ENCODE data around the gene SLC25A52.
A peak's percentile ranks its signal among the peaks of the same experiment; 100 is the strongest.
"Not testable (repeated sequence)": the region's sequence is repeated elsewhere in the genome, so short reads cannot be mapped to it uniquely, and the experiment has no call there.

Gene SLC25A52, protein sequence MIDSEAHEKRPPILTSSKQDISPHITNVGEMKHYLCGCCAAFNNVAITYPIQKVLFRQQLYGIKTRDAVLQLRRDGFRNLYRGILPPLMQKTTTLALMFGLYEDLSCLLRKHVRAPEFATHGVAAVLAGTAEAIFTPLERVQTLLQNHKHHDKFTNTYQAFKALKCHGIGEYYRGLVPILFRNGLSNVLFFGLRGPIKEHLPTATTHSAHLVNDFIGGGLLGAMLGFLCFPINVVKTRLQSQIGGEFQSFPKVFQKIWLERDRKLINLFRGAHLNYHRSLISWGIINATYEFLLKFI

DNA sequence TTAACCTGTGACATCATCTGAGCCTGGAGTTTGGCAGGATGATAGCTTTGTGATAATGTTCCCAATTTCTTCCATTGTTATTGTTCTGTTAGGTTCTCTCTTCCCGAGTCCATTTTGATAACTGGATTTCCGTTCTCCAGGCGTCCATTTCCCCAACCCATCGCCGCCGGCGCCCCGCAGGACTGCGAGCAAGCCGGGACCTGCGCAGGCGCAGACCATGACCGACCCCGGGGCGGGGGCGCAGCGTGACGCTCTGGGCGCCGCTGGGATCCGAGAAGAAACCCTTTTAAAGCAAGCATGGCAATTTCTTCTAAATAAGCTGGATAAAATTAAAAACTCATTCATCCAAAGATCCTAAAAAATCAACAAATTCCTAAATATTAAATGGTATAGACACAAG, at the start of gene SLC25A52:
Gene SLC25A52, minus strand, starts transcription at position 186 of the 400 bp plus-strand sequence. CDS start 219 bp downstream, outside the sequence.
- DNase-seq: no peak

DNA sequence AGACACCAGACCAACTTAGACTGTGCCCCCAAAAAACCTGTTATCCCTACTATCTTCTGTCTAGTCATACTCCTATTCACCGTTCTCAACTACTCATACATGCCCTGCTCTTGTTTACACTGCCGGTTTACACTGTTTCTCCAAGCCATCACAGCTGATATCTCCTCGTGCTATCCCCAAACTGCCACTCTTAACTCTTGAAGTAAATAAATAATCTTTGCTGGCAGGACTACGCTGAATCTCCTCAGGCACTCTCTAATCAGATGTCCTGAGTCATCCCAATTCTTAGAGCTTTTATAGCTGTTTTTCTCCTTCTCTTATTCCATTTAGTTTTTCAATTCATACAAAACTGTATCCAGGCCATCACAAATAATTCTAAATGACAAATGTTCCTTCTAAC, 48.4 kb upstream of the SLC25A52 start:
- not testable (repeated sequence) for DNase-seq

- DNase-seq: no peak
Observed at GRCh38 chr18:31801078-31801477, 40.4 kb upstream of the SLC25A52 start.

GRCh38 chr18:31799257-31799656, 38.6 kb upstream of the SLC25A52 start:
- DNase-seq: not testable (repeated sequence)

- DNase-seq: no peak
Observed at GRCh38 chr18:31798399-31798798, 37.7 kb upstream of the SLC25A52 start.

GRCh38 chr18:31795747-31796146, 35.1 kb upstream of the SLC25A52 start:
- no peak for DNase-seq

DNA sequence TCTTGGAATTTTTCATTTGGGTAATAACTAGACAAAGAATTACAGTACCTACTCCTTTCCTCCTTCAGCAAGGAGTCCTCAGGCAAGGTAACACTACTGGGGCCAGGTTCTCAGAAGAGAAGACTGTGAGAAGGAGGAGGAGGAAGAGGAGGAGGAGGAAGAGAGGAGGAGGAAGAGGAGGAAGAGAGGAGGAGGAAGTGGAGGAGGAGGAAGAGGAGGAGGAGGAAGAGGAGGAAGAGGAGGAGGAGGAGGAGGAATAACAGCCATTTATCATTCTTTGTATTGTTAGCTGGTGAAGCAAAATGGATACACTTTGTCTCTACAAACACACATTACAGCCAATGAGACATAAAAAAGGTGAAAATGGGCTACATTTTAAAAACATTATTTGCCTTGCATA, 32.9 kb upstream of the SLC25A52 start:
- no peak for DNase-seq

DNA sequence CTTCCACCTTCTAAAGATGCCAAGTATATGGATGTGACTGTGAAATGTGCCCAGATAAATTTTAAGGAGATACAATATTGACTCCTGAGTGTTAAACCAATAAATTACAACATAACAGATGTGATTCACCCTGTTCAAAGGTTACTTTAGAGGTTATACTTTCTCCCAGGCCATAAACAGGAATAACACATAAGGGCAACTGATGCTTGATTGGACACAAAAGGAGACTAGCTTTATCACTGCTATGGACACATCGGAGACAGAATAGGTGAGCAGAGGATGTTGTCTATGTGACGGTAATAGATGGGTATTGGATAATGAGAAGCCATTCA, 31.9 kb upstream of the SLC25A52 start:
- DNase-seq: no peak

- DNase-seq: no peak
Observed at GRCh38 chr18:31791817-31792579, 31.3 kb upstream of the SLC25A52 start.

DNA sequence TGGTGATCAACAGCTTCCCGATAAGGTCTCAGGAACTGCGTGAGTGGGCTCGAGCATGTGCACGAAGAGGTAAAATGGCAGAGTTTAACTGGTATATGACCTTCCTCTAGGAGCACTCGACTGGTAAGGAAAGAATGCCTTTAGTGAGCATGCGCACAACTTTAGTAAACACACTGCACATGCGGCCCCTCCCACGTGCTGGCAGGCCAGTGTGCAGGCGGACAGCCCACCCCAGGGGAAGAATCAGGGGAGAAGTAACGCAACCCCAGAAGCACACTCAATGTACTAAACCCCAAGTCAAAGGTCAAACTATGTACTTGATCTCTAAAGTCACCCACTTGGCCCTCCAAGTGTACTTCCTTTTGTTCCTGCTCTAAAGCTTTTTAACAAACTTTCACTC, 28.7 kb upstream of the SLC25A52 start:
- no peak for DNase-seq

- DNase-seq: no peak
Observed at GRCh38 chr18:31783059-31783458, 22.4 kb upstream of the SLC25A52 start.

- no peak for DNase-seq
Observed at GRCh38 chr18:31778391-31778950, 17.8 kb upstream of the SLC25A52 start.

GRCh38 chr18:31776093-31776492, 15.4 kb upstream of the SLC25A52 start:
- DNase-seq: no peak

GRCh38 chr18:31774962-31775361, 14.3 kb upstream of the SLC25A52 start:
- no peak for DNase-seq

DNA sequence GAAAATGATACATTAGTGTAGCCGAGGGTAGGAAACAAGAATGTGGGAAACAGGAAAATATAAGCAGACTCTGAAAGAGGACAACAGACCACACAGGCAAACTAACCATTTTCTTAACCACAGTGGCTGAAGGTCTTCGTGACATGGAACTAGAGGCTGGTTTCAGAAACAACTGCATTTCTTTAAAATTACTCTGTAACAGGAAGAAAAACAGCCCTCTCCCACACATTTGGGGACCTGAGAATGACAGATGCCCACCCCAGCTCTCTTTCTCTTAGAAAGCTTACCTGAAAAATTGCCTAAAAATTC, 13.8 kb upstream of the SLC25A52 start:
- DNase-seq: no peak

DNA sequence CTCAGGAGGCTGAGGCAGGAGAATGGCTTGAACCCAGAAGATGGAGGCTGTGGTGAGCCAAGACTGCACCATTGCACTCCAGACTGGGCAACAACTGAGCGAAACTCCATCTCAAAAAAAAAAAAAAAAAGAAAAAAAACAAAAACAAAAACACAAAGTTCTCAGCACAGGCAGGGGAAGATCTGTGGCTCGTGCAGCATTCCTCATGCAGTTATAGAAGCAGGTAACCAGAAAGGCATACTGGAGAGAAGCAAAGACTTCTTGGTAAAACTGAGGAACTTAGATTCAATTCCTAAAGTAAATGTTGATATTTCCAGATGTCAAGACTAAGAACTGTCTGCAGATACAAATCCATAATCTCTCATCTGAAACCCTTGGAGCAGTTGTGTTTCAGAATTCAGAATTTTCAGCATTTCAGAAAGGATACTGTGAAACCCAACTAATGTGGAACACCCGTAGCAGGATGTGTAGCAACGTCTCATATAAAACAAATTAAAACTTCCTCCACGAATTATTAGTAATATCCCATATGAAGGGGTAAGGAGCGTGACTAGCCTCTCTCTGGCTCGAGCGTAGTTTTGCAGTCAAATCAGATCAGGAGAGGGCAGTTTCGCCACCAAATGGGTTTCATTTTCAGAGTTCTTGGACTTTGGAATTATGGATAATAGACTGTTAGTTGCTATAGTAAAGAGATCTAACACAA, 13.2 kb upstream of the SLC25A52 start:
- DNase-seq: no peak

GRCh38 chr18:31772699-31773098, 12.0 kb upstream of the SLC25A52 start:
- no peak for DNase-seq

GRCh38 chr18:31750273-31750672, 10.4 kb downstream of the SLC25A52 start:
- no peak for DNase-seq

- no peak for DNase-seq
Observed at GRCh38 chr18:31746396-31746795, 14.3 kb downstream of the SLC25A52 start.

DNA sequence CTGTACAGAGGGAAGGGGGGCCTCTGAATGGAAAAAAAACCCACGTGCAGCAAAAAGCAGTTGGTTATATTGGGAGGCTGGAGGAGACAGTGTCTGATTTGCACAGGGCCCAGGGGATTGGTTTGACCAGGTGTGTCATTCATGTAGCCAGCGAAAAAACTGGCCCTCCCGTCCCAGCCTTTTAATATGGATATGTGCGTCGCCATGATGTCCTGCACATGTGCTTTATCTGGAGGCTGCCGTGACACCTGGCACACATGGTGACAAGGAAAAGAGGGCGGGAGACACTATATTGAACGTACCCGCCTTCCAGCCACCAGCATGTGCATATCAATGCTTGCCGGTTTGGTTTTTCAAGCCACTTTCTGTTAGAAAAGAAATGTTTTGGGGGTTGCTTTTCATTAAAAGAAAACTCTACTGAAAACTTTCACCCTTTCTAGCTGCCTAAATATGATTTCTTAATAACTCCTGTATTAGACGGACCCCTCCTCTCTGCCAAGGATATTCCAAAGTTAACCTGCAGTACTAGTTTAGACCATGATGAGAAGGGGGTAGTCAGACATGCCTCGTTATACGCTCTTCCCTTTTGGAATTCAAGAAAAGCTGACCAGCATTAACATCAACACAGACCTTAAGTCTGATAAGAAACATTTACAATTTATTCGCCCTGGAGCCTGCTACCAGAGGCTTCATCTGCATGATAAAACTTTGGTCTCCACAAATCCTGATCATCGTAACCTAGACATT, 16.2 kb downstream of the SLC25A52 start:
- DNase-seq: no peak

DNA sequence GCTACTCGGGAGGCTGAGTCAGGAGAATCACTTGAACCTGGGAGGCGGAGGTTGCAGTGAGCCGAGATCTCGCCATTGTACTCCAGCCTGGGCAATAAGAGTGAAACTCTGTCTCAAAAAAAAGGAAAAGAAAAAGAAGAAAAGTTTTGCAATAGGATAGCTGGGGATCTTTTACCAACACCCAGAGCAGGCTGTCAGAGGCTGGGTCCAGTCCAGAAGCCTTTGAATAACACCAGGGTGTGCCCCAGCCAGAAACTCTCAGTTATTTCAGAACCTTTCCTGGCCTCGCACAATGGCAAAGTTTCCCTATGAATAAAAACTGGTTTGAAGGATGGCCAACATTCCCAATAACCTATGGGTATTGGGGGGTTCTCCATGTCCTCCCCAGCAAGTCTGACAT, 17.1 kb downstream of the SLC25A52 start:
- DNase-seq: not testable (repeated sequence)

GRCh38 chr18:31741097-31741735, 19.5 kb downstream of the SLC25A52 start:
- peak in 1 of 2 donors; percentile 29 for DNase-seq
